K562 (cell line): ENCODE measurements around the gene DACT3. TPM values are rescaled to one million over a fixed set of nuclear protein-coding genes. Genes with fewer than 3 reads are reported as not detected.
A peak's percentile ranks its signal among the peaks of the same experiment; 100 is the strongest.

Source experiments
- CCNT2 ChIP-seq: IDR thresholded peaks from 2 replicates; pipeline ENCODE4 v1.6.1; 2011; ENCODE audit warnings: borderline replicate concordance, low read depth, mild to moderate bottlenecking, moderate library complexity, mixed read lengths, low read length; ENCODE audit not compliant: insufficient read length; ENCODE audit errors: extremely low read depth
- ERF ChIP-seq: fragments of 450-650 bp; formaldehyde crosslinking; IDR thresholded peaks from 2 replicates; pipeline ENCODE4 v1.4.0; 2020; ENCODE audit warnings: mild to moderate bottlenecking, mixed read lengths
- HDGF ChIP-seq: fragments of 450-650 bp; IDR thresholded peaks from 2 replicates; pipeline ENCODE4 v1.6.1; 2016
- HMG20A ChIP-seq: fragments of 450-650 bp; formaldehyde crosslinking; conservative IDR thresholded peaks from 2 replicates; pipeline ENCODE4 v1.4.0; 2020; ENCODE audit warnings: mild to moderate bottlenecking, mixed read lengths
- NFYB ChIP-seq: IDR thresholded peaks from 2 replicates; pipeline ENCODE4 v1.6.1; 2011; ENCODE audit warnings: mild to moderate bottlenecking, moderate library complexity; ENCODE audit not compliant: insufficient read length; ENCODE audit errors: extremely low read depth
- PML ChIP-seq: IDR thresholded peaks from 2 replicates; pipeline ENCODE4 v1.6.1; 2012; ENCODE audit warnings: low read length, inconsistent platforms
- POLR2A ChIP-seq: fragments of 450-650 bp; conservative IDR thresholded peaks from 2 replicates; pipeline ENCODE4 v1.6.1; 2016
- SP1 ChIP-seq: sonication (generic); formaldehyde crosslinking; IDR thresholded peaks from 2 replicates; pipeline ENCODE4 v1.8.1; 2022; ENCODE audit warnings: mild to moderate bottlenecking, missing genetic modification reagents
- TAL1 ChIP-seq: fragments of 450-650 bp; IDR thresholded peaks from 2 replicates; pipeline ENCODE4 v1.6.1; 2016; ENCODE audit warnings: mild to moderate bottlenecking
- TEAD1 ChIP-seq, 2 experiments: fragments of 450-650 bp in 1 of 2; sonication (generic) in 1 of 2; formaldehyde crosslinking; IDR thresholded peaks; 2 replicates each; pipeline versions ENCODE4 v1.4.0 to v1.8.0; 2020 to 2022; ENCODE audit warnings: mild to moderate bottlenecking in 2 of 2, missing genetic modification reagents in 1 of 2
- ZC3H8 ChIP-seq: fragments of 450-650 bp; IDR thresholded peaks from 2 replicates; pipeline ENCODE4 v1.6.1; 2017
- polyA plus RNA-seq, 8 experiments: library from polyadenylated mRNA; depleted of rRNA in 4 of 8; stranded (reverse) in 5 of 8; unstranded in 3 of 8; fragments of >200 nt; fragmentation: Nextera tagmentation in 2 of 8; fragmentation: Illumina TruSeq in 1 of 8; extraction: Ambion mirVana in 2 of 8; extraction: Trizol in 1 of 8; gene quantifications; 2 replicates each; pipeline versions ENCODE4 v1.2.1 to v1.2.3, GENCODE V29; 2011 to 2014; ENCODE audit warnings: inconsistent platforms in 1 of 8, missing spikeins in 1 of 8
- total RNA-seq, 7 experiments: library from RNA; depleted of rRNA in 6 of 7; stranded (reverse); fragments of >200 nt in 6 of 7; fragmentation: Illumina TruSeq in 2 of 7; extraction: Trizol in 2 of 7; gene quantifications; 2 replicates each; pipeline versions ENCODE4 v1.2.1 to v1.2.3, GENCODE V29; 2011 to 2021; ENCODE audit warnings: low replicate concordance in 1 of 7
- TF ChIP-seq, protein P1 (sequence below): fragments of 450-650 bp; IDR thresholded peaks from 2 replicates; pipeline ENCODE4 v1.7.0; 2016; ENCODE audit warnings: borderline replicate concordance
- TF ChIP-seq, protein P2 (sequence below): sonication (generic); formaldehyde crosslinking; IDR thresholded peaks from 2 replicates; pipeline ENCODE4 v1.5.0; 2020; ENCODE audit warnings: missing genetic modification reagents
- TF ChIP-seq, protein P3 (sequence below): IDR thresholded peaks from 2 replicates; pipeline ENCODE4 v1.6.1; 2016; ENCODE audit warnings: missing genetic modification characterization, missing compliant biosample characterization
- TF ChIP-seq, protein P4 (sequence below): fragments of 450-650 bp; IDR thresholded peaks from 2 replicates; pipeline ENCODE4 v1.6.1; 2017; ENCODE audit warnings: antibody characterized with exemption
- TF ChIP-seq, protein P5 (sequence below): fragments of 450-650 bp; formaldehyde crosslinking; IDR thresholded peaks from 2 replicates; pipeline ENCODE4 v1.4.0; 2020; ENCODE audit warnings: mild to moderate bottlenecking, moderate library complexity
- TF ChIP-seq, protein P6 (sequence below): fragments of 450-650 bp; IDR thresholded peaks from 2 replicates; pipeline ENCODE4 v1.6.1; 2016; ENCODE audit warnings: low read depth, mild to moderate bottlenecking, moderate library complexity
- TF ChIP-seq, protein P7 (sequence below): sonication (generic); formaldehyde crosslinking; IDR thresholded peaks from 2 replicates; pipeline ENCODE4 v1.8.0; 2022; ENCODE audit warnings: missing genetic modification reagents, mild to moderate bottlenecking, moderate library complexity, borderline replicate concordance

The DACT3 gene
- total and polyA plus RNA-seq, 9 of the 15 experiments (the other 6 are each of a cell fraction or from before 2014, with no cell fraction given), result 0.67 to 6.5 (median 3.5) TPM

DNA sequence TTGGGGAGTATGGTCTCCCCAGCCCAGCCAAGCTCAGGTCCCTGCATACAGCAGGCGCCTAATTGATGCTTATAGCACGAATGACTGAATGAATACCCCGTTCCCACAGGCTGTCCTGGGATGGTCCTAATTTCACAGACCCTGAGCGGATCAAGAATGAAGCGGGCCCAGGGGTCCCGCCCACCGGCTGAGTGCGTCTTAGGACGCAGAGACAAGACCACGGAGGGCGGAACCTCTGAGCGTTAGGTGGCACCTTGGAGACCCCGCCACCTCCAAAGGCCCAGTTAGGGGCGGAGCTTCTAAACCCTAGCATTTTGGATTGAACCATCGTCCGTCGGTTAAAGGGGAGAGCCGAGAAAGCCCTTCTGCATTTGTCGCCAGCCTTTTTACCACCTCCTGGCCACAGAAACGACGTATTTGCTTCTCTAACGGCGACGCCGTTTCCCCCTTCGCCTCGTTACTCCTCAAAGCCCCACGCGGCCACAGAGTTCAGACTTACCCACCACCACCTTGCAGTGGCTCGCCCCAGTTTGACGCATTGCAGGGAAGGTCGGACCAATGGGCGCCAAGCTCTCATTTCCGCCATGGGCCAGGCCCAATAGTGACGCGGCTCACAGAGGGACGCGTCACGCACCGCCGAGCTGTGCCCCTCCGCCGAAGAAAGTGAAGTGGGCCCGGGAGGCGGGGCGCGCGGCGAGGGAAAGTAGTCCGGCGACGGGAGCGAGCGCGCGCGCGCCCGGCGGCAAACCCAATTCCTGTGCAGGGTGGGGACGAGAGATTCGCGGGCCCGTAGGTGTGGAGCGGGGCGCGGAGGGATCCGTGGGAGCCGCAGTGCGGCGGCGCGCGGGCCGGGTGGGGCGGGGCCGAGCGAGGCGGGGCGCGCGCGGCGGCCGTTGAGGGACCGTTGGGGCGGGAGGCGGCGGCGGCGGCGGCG, 60.3 kb downstream of the DACT3 start (continued):
- TF ChIP-seq, protein P1, sequence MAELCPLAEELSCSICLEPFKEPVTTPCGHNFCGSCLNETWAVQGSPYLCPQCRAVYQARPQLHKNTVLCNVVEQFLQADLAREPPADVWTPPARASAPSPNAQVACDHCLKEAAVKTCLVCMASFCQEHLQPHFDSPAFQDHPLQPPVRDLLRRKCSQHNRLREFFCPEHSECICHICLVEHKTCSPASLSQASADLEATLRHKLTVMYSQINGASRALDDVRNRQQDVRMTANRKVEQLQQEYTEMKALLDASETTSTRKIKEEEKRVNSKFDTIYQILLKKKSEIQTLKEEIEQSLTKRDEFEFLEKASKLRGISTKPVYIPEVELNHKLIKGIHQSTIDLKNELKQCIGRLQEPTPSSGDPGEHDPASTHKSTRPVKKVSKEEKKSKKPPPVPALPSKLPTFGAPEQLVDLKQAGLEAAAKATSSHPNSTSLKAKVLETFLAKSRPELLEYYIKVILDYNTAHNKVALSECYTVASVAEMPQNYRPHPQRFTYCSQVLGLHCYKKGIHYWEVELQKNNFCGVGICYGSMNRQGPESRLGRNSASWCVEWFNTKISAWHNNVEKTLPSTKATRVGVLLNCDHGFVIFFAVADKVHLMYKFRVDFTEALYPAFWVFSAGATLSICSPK, result peak; percentile 86; the same call in 1 of the 2 replicates
- TF ChIP-seq, protein P2, sequence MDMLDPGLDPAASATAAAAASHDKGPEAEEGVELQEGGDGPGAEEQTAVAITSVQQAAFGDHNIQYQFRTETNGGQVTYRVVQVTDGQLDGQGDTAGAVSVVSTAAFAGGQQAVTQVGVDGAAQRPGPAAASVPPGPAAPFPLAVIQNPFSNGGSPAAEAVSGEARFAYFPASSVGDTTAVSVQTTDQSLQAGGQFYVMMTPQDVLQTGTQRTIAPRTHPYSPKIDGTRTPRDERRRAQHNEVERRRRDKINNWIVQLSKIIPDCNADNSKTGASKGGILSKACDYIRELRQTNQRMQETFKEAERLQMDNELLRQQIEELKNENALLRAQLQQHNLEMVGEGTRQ (CRISPR knock-in tag), result no peak
- TF ChIP-seq, protein P3, sequence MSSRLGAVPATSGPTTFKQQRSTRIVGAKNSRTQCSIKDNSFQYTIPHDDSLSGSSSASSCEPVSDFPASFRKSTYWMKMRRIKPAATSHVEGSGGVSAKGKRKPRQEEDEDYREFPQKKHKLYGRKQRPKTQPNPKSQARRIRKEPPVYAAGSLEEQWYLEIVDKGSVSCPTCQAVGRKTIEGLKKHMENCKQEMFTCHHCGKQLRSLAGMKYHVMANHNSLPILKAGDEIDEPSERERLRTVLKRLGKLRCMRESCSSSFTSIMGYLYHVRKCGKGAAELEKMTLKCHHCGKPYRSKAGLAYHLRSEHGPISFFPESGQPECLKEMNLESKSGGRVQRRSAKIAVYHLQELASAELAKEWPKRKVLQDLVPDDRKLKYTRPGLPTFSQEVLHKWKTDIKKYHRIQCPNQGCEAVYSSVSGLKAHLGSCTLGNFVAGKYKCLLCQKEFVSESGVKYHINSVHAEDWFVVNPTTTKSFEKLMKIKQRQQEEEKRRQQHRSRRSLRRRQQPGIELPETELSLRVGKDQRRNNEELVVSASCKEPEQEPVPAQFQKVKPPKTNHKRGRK (tag), result no peak
- TF ChIP-seq HDGF (no peak), TEAD1 (CRISPR knock-in tag; IDR thresholded peaks at IDR 0.05) (peak; percentile 82 to 88), ERF (CRISPR knock-in tag) (peak; percentile 90), POLR2A (peak; percentile 77), SP1 (CRISPR knock-in tag) (peak; percentile 99), PML (peak; percentile 22; the same call in 1 of the 2 replicates), TAL1 (0 out of 2 replicates have a peak, but pooled peaks have one; percentile 26), ZC3H8 (no peak), CCNT2 (peak; percentile 84), HMG20A (CRISPR knock-in tag) (no peak), NFYB (peak; percentile 71)
- TF ChIP-seq, protein P4, sequence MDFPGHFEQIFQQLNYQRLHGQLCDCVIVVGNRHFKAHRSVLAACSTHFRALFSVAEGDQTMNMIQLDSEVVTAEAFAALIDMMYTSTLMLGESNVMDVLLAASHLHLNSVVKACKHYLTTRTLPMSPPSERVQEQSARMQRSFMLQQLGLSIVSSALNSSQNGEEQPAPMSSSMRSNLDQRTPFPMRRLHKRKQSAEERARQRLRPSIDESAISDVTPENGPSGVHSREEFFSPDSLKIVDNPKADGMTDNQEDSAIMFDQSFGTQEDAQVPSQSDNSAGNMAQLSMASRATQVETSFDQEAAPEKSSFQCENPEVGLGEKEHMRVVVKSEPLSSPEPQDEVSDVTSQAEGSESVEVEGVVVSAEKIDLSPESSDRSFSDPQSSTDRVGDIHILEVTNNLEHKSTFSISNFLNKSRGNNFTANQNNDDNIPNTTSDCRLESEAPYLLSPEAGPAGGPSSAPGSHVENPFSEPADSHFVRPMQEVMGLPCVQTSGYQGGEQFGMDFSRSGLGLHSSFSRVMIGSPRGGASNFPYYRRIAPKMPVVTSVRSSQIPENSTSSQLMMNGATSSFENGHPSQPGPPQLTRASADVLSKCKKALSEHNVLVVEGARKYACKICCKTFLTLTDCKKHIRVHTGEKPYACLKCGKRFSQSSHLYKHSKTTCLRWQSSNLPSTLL, result no peak
- TF ChIP-seq, protein P5, sequence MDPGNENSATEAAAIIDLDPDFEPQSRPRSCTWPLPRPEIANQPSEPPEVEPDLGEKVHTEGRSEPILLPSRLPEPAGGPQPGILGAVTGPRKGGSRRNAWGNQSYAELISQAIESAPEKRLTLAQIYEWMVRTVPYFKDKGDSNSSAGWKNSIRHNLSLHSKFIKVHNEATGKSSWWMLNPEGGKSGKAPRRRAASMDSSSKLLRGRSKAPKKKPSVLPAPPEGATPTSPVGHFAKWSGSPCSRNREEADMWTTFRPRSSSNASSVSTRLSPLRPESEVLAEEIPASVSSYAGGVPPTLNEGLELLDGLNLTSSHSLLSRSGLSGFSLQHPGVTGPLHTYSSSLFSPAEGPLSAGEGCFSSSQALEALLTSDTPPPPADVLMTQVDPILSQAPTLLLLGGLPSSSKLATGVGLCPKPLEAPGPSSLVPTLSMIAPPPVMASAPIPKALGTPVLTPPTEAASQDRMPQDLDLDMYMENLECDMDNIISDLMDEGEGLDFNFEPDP (CRISPR knock-in tag), result no peak; the same call in 1 of the 2 replicates
- TF ChIP-seq, protein P6, sequence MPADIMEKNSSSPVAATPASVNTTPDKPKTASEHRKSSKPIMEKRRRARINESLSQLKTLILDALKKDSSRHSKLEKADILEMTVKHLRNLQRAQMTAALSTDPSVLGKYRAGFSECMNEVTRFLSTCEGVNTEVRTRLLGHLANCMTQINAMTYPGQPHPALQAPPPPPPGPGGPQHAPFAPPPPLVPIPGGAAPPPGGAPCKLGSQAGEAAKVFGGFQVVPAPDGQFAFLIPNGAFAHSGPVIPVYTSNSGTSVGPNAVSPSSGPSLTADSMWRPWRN, result peak; percentile 46; the same call in 1 of the 2 replicates
- TF ChIP-seq, protein P7, sequence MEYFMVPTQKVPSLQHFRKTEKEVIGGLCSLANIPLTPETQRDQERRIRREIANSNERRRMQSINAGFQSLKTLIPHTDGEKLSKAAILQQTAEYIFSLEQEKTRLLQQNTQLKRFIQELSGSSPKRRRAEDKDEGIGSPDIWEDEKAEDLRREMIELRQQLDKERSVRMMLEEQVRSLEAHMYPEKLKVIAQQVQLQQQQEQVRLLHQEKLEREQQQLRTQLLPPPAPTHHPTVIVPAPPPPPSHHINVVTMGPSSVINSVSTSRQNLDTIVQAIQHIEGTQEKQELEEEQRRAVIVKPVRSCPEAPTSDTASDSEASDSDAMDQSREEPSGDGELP (CRISPR knock-in tag), result peak; percentile 82
